ENCODE measurements around the gene CBL. TPM values are rescaled to one million over a fixed set of nuclear protein-coding genes. Genes with fewer than 3 reads are reported as not detected.
"Not testable (repeated sequence)": the region's sequence is repeated elsewhere in the genome, so short reads cannot be mapped to it uniquely, and the experiment has no call there.

The CBL gene
- total RNA-seq, 2 experiments from 2014 or later, result 43.6 to 43.7 TPM

DNA sequence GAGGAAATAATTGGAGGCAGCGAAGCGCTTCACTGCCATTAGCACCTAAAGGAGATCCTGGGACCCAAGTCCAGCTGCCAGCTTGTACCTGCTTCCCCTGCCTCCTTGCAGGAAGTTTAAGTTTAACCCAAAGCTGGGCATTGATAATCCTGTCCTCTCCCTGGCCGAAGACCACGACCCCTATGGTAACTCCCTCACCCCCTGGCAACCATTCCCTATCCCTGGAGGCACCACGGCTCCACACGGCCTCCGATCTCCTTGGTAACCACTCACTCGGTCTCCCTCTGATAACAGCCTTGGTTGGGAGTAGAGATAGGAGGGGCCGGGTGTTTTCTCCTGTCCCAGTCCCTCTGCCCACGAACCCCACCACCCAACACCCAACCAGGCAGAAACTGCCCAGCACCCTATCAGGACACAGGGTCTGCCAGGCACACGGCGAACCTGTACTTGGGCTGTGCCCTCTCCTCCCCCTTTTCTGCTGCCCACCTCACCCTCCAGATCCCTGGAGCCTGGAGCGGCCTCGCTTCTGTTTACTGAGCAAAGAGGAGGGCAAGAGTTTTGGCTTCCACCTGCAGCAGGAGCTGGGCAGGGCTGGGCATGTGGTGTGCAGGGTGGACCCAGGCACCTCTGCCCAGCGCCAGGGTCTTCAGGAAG is 20.0 kb upstream of the CBL start:
- no peak overlapping the region for H3K27ac Mint-ChIP-seq
- H3K9me3 Mint-ChIP-seq (ENCODE audit: insufficient read depth), result no peaks in the 10 kb centered on the region
- no peak overlapping the region for H3K4me3 Mint-ChIP-seq
- peaks cover 12% of the 10 kb centered on the region for H3K36me3 Mint-ChIP-seq (ENCODE audit: low read depth)
- H3K27me3 Mint-ChIP-seq (ENCODE audit: low read depth), result no peaks in the 10 kb centered on the region
- POLR2A ChIA-PET, result no interaction called here
- no peak for ATAC-seq
- CTCF ChIA-PET, result no interaction called here
- DNase-seq, result no peak
- no peaks in the 10 kb centered on the region for H3K4me1 Mint-ChIP-seq (ENCODE audit: low read depth)

DNA sequence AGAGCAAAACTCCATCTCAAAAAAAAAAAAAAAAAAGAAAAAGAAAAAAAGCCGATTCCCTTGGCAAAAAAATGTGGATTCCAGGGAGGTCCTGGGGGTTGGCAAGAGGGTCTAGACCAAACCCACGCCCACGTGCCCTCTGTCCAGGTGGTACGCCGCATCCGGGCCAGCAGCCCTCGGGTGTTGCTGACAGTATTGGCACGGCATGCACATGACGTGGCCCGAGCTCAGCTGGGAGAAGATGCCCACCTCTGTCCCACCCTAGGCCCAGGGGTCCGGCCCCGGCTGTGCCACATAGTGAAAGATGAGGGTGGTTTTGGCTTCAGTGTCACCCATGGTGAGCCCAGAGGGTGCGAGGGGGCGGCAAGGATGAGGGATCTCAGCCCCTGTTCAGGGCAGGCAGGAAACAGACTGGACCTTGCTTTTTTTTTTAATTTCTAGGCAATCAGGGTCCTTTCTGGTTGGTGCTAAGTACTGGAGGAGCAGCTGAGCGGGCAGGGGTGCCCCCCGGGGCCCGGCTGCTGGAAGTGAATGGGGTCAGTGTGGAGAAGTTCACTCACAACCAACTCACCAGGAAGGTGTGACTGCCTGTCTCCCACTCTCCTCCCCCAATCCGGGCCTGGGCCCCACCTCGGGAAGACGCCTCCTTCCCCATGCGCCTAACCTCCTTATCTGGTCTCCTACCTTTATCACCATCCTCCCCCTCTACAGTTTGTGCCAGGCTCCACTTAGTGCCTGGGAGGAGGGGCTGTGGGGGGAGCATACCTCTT is 18.8 kb upstream of the CBL start:
- Mint-ChIP-seq H3K36me3 (ENCODE audit: low read depth) (peaks cover 11% of the 10 kb centered on the region), H3K27ac (no peak overlapping the region), H3K4me1 (ENCODE audit: low read depth) (no peaks in the 10 kb centered on the region), H3K9me3 (ENCODE audit: insufficient read depth) (no peaks in the 10 kb centered on the region), H3K27me3 (ENCODE audit: low read depth) (no peaks in the 10 kb centered on the region), H3K4me3 (no peak overlapping the region)
- ChIA-PET POLR2A (interaction anchor here (0.6 kb wide), 1 partner anchor 19 kb away, joined by 3 read pairs; no protein-coding TSS in a partner anchor), CTCF (interaction anchor here (1.7 kb wide), 1 partner anchor 18 kb away, joined by 3 read pairs; the partner anchor contains the start of gene CBL)
- no peak for DNase-seq
- ATAC-seq, result peak; percentile 29

DNA sequence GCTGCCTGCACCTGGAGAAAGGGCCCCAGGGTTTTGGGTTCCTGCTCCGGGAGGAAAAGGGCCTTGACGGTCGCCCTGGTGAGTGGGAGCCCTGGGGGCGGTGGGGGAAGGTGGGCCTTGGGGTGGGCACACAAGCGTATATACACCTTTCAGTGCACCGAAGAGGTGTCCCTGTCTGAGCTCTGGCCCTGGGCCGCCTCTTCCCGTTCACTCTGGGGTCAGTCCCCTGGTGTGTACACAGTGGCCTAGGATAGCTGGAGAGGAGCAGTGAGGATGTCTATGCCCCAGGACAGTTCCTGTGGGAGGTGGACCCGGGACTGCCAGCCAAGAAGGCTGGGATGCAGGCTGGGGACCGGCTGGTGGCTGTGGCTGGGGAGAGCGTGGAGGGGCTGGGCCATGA is 18.1 kb upstream of the CBL start:
- H3K4me1 Mint-ChIP-seq (ENCODE audit: low read depth), result no peaks in the 10 kb centered on the region
- no peaks in the 10 kb centered on the region for H3K9me3 Mint-ChIP-seq (ENCODE audit: insufficient read depth)
- no peaks in the 10 kb centered on the region for H3K27me3 Mint-ChIP-seq (ENCODE audit: low read depth)
- CTCF ChIA-PET, result interaction anchor here (1.7 kb wide), 1 partner anchor 18 kb away, joined by 3 read pairs; the partner anchor contains the start of gene CBL
- POLR2A ChIA-PET, result interaction anchor here (0.6 kb wide), 1 partner anchor 18 kb away, joined by 3 read pairs; no protein-coding TSS in a partner anchor
- H3K4me3 Mint-ChIP-seq, result no peak overlapping the region
- H3K36me3 Mint-ChIP-seq (ENCODE audit: low read depth), result peaks cover 6% of the 10 kb centered on the region
- DNase-seq (no peak), ATAC-seq (no peak)
- H3K27ac Mint-ChIP-seq, result no peak overlapping the region

DNA sequence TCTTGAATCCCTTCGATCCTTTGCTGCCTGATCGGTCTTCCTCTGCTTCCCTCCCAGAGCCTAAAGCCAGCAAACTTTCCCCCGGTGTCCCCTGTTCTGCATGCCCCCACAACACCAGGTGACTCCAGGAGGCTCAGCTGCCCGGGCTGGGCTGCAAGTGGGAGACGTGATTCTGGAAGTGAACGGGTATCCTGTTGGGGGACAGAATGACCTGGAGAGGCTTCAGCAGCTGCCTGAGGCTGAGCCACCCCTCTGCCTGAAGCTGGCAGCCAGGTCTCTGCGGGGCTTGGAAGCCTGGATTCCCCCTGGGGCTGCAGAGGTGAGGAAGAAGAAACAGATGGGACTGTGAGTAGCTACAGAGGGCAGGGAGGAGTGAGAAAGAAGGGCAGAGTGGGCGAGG is 17.3 kb upstream of the CBL start:
- Mint-ChIP-seq H3K27me3 (ENCODE audit: low read depth) (no peaks in the 10 kb centered on the region), H3K36me3 (ENCODE audit: low read depth) (peaks cover under 1% of the 10 kb centered on the region), H3K9me3 (ENCODE audit: insufficient read depth) (no peaks in the 10 kb centered on the region), H3K4me1 (ENCODE audit: low read depth) (no peaks in the 10 kb centered on the region), H3K4me3 (no peak overlapping the region), H3K27ac (no peak overlapping the region)
- no peak for DNase-seq
- CTCF ChIA-PET, result interaction anchor here (1.7 kb wide), 1 partner anchor 17 kb away, joined by 3 read pairs; the partner anchor contains the start of gene CBL
- POLR2A ChIA-PET, result interaction anchor here (0.6 kb wide), 1 partner anchor 20 kb away, joined by 3 read pairs; no protein-coding TSS in a partner anchor
- no peak for ATAC-seq

DNA sequence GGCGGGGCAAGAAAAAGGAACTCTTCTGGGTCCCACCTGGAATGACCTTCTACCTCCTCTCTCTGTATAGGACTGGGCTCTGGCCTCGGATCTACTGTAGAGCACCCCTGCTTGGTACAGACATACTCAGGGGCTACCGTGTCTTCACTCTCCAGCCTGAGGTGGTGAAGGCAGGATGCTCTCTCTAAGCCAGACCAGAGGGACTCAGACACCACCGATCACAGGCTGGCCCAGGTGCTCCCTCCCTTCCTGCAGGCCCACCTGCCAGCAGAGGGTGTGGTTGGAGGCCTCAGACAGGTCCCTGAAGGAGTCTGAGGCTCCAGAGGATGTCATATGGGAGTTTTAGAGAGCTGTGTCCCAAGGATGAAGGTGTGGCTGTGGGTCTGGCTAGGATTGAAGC is 16.7 kb upstream of the CBL start:
- POLR2A ChIA-PET, result no interaction called here
- Mint-ChIP-seq H3K4me3 (no peak overlapping the region), H3K9me3 (ENCODE audit: insufficient read depth) (no peaks in the 10 kb centered on the region), H3K4me1 (ENCODE audit: low read depth) (no peaks in the 10 kb centered on the region), H3K27me3 (ENCODE audit: low read depth) (no peaks in the 10 kb centered on the region), H3K27ac (no peak overlapping the region), H3K36me3 (ENCODE audit: low read depth) (no peaks in the 10 kb centered on the region)
- ATAC-seq (no peak), DNase-seq (no peak)
- CTCF ChIA-PET, result no interaction called here

DNA sequence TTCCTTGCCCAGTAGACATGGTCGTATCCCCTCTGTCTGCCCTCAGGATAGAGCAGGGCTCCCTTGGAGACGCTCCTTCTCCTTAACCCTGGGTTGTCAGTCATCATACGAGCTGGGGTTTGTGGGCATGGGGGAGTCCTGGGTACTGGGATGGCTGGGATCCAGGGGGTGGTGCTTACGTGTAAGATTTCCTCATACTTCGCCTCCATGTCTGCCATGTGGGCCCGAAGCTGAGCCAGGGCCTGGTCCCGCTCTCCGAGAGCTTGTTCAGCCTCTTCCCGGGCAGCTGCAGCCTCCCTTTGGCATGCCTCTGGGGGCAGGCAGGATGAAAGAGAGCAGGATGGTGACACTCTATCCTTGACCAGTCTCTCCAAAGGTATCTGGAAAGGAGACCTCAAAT is 15.6 kb upstream of the CBL start:
- CTCF ChIA-PET, result interaction anchor here (0.6 to 2.5 kb wide), 5 partner anchors 14 to 134 kb away, joined by 3 to 12 read pairs (median 3); partner anchors contain the start of genes CBL and HINFP
- POLR2A ChIA-PET, result interaction anchor here (1.0 kb wide), 1 partner anchor 96 kb away, joined by 3 read pairs; no protein-coding TSS in a partner anchor
- Mint-ChIP-seq H3K27ac (no peak overlapping the region), H3K4me3 (no peak overlapping the region), H3K27me3 (ENCODE audit: low read depth) (no peaks in the 10 kb centered on the region), H3K4me1 (ENCODE audit: low read depth) (no peaks in the 10 kb centered on the region), H3K36me3 (ENCODE audit: low read depth) (no peaks in the 10 kb centered on the region), H3K9me3 (ENCODE audit: insufficient read depth) (no peaks in the 10 kb centered on the region)
- no peak for DNase-seq
- no peak for ATAC-seq

DNA sequence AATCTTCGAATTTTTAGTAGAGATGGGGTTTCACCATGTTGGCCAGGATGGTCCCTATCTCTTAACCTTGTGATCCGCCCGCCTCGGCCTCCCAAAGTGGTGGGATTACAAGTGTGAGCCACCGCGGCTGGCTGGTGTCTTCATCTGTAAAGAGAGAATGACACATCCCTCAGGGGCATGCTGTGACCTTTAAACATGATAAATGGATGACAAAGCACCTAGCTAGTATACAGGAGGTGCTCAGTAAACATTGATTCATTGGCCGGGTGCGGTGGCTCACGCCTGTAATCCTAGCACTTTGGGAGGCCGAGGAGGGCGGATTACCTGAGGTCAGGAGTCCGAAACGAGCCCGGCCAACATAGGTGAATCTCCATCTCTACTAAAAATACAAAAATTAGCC is 14.9 kb upstream of the CBL start:
- ChIA-PET CTCF (interaction anchor here (0.6 to 2.5 kb wide), 4 partner anchors 14 to 333 kb away, joined by 3 to 12 read pairs (median 4); partner anchors contain the start of genes CBL and HINFP), POLR2A (interaction anchor here (1.0 kb wide), 1 partner anchor 97 kb away, joined by 3 read pairs; no protein-coding TSS in a partner anchor)
- H3K9me3 Mint-ChIP-seq (ENCODE audit: insufficient read depth); H3K27ac Mint-ChIP-seq; ATAC-seq; H3K36me3 Mint-ChIP-seq (ENCODE audit: low read depth); H3K4me3 Mint-ChIP-seq; H3K4me1 Mint-ChIP-seq (ENCODE audit: low read depth); H3K27me3 Mint-ChIP-seq (ENCODE audit: low read depth); DNase-seq: not testable (repeated sequence)

DNA sequence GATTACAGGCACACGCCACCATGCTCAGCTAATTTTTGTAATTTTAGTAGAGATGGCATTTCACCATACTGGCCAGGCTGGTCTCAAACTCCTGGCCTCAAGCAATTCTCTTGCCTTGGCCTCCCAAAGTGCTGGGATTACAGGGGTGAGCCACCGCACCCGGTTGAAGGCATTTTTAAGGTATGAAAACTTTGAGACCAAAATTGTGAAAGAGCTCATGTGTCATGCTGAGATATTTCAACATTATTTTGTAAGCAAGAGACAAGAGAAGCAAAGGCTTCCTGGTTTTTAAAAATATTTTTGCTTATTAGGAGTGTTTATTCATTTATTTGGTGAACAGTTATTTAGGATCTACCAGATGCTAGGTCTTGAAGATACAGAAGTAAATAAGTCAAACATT is 14.0 kb upstream of the CBL start:
- Mint-ChIP-seq H3K9me3 (ENCODE audit: insufficient read depth) (no peaks in the 10 kb centered on the region), H3K27me3 (ENCODE audit: low read depth) (peaks cover 3% of the 10 kb centered on the region), H3K4me1 (ENCODE audit: low read depth) (peaks cover 4% of the 10 kb centered on the region), H3K27ac (no peak overlapping the region), H3K4me3 (no peak overlapping the region), H3K36me3 (ENCODE audit: low read depth) (no peaks in the 10 kb centered on the region)
- CTCF ChIA-PET, result interaction anchor here (0.8 to 2.5 kb wide), 5 partner anchors 13 to 132 kb away, joined by 3 to 12 read pairs (median 3); partner anchors contain the start of gene CBL
- DNase-seq (no peak), ATAC-seq (no peak)
- POLR2A ChIA-PET, result no interaction called here

DNA sequence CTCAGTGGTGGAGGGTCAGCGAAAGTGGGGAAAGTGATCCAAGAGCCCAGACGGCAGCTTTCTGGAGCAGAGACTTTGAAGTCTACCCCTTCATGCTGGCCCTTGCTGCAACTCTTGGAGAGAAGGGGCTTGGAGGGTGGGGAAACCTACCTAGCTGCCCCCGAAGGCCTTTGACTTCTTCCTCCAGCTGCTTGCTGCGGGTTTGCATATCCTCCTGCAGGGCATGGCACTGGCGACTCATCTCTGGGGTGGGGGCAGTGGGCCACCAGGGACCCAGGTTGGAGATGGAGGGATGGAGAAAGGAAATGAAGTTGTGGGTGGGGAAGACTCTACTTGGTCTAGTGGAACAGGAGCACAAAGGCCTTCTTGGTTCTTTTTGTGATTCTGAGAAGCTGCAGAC is 13.1 kb upstream of the CBL start:
- H3K27ac Mint-ChIP-seq, result no peak overlapping the region
- peaks cover 4% of the 10 kb centered on the region for H3K4me1 Mint-ChIP-seq (ENCODE audit: low read depth)
- ATAC-seq, result no peak
- CTCF ChIA-PET, result interaction anchor here (0.8 to 2.5 kb wide), 4 partner anchors 12 to 131 kb away, joined by 3 to 12 read pairs (median 3); partner anchors contain the start of gene CBL
- H3K27me3 Mint-ChIP-seq (ENCODE audit: low read depth), result peaks cover 3% of the 10 kb centered on the region
- no peak for DNase-seq
- POLR2A ChIA-PET, result no interaction called here
- no peaks in the 10 kb centered on the region for H3K9me3 Mint-ChIP-seq (ENCODE audit: insufficient read depth)
- no peaks in the 10 kb centered on the region for H3K36me3 Mint-ChIP-seq (ENCODE audit: low read depth)
- no peak overlapping the region for H3K4me3 Mint-ChIP-seq

DNA sequence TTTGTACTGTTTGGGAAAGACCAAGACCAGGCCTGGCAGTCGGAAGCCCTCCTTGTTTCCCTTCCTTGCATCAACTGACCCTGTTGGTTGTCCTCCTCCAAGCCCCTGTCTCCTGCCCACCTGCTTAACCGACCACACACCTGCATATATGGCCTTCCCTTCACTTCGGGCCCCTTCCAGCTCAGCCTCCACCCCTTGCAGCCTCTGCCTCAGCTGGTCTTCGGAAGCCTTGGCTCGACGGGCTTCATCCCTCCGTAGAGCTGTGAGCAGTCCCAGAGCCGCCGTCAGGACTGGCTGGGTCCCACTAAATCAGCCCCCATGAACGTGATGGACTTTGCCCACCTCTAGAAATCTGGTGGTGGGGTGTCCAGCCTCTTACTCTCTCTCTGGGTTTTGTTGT is 12.5 kb upstream of the CBL start:
- Mint-ChIP-seq H3K4me1 (ENCODE audit: low read depth) (peaks cover 4% of the 10 kb centered on the region), H3K4me3 (no peak overlapping the region), H3K36me3 (ENCODE audit: low read depth) (no peaks in the 10 kb centered on the region), H3K27me3 (ENCODE audit: low read depth) (peaks cover 3% of the 10 kb centered on the region), H3K27ac (no peak overlapping the region), H3K9me3 (ENCODE audit: insufficient read depth) (no peaks in the 10 kb centered on the region)
- ChIA-PET POLR2A (no interaction called here), CTCF (no interaction called here)
- DNase-seq, result no peak
- no peak for ATAC-seq

DNA sequence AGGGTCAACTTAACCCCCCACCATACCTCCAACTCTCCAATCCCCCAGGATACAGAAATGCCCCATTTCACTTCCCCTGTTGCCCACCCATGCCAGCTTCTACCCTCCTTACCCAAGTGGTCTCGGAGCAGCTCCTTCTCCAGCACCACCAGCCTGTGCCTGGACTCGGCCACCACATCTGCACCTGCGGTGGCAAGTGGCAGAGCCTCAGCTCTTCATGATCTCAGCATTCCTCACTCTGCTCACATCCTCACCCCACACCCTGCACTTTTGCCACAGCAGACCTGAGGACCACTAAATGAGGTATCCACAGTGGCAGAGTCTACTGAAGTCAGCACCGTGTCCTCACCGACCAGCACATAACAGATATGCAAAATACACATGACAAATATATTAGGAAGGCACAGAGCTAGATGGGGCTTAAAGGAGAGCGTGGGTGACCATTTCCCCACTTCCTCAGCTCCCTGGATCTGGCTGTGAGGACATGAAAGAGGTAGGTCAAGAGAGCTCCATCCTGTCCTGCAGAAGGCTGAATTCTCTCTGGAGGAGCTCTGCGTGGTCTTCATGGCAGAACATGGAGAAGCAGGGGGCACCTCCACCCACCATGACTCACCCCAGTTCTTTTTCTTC is 11.2 kb upstream of the CBL start:
- H3K27me3 Mint-ChIP-seq (ENCODE audit: low read depth), result peaks cover 3% of the 10 kb centered on the region
- ChIA-PET POLR2A (interaction anchor here (0.8 to 2.1 kb wide), 3 partner anchors 19 to 127 kb away, joined by 3 to 8 read pairs (median 3); partner anchors contain the start of gene VPS11), CTCF (interaction anchor here (0.7 to 4.1 kb wide), 12 partner anchors 11 to 128 kb away, joined by 3 to 33 read pairs (median 6); partner anchors contain the start of gene CBL)
- peaks cover 4% of the 10 kb centered on the region for H3K4me1 Mint-ChIP-seq (ENCODE audit: low read depth)
- no peak overlapping the region for H3K4me3 Mint-ChIP-seq
- H3K9me3 Mint-ChIP-seq (ENCODE audit: insufficient read depth), result no peaks in the 10 kb centered on the region
- peak overlapping the region; percentile 9 for H3K27ac Mint-ChIP-seq
- ATAC-seq (no peak), DNase-seq (no peak)
- no peaks in the 10 kb centered on the region for H3K36me3 Mint-ChIP-seq (ENCODE audit: low read depth)

Measured in activated CD8-positive, alpha-beta T cell treated with anti-CD3 and anti-CD28 coated beads, Interleukin-2, amount 10 ng/mL, durations not matched to agents 7 days and 5 days (primary cell).